KG1 (cell line): Measurements from ENCODE around the gene PBX2.
"Not testable (repeated sequence)": the region's sequence is repeated elsewhere in the genome, so short reads cannot be mapped to it uniquely, and the experiment has no call there.

Experiments
- DNase-seq: peaks from one replicate; lab custom pipeline; 2025; lab: John Stamatoyannopoulos, UW

PBX2 gene

DNA sequence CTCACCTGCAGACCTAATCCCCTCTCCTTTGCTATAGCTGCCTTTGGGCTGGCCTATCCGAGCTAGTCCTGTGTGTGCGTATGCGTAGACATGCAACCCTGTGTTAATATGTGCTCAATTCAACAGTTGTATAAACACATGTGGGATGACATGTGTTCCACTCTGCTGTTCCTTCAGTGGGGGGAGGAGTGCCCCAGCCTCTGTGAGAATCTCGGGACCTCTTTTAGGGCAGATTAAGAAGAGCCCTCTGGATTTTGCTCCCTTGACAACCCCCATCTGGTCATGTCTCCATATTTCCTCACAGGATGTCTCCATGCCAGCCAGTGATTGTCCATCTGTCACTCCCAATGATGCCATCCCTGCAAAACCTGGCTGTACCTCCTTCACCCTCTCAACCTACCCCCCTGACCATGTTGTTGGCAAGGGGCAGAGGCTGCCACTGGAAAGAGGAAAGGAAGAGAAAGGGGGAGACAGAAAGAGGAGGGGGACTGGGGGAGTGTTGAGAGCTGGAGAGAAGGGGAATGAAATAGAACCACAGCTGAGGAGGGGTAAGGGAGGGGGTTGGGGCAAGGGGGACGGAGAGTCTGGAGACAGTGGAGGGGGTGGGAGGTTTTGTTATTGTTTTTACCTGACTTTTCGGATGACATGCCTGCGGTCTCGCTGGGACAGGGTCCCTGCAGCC is 38.7 kb downstream of the PBX2 start:
- DNase-seq: no peak

DNA sequence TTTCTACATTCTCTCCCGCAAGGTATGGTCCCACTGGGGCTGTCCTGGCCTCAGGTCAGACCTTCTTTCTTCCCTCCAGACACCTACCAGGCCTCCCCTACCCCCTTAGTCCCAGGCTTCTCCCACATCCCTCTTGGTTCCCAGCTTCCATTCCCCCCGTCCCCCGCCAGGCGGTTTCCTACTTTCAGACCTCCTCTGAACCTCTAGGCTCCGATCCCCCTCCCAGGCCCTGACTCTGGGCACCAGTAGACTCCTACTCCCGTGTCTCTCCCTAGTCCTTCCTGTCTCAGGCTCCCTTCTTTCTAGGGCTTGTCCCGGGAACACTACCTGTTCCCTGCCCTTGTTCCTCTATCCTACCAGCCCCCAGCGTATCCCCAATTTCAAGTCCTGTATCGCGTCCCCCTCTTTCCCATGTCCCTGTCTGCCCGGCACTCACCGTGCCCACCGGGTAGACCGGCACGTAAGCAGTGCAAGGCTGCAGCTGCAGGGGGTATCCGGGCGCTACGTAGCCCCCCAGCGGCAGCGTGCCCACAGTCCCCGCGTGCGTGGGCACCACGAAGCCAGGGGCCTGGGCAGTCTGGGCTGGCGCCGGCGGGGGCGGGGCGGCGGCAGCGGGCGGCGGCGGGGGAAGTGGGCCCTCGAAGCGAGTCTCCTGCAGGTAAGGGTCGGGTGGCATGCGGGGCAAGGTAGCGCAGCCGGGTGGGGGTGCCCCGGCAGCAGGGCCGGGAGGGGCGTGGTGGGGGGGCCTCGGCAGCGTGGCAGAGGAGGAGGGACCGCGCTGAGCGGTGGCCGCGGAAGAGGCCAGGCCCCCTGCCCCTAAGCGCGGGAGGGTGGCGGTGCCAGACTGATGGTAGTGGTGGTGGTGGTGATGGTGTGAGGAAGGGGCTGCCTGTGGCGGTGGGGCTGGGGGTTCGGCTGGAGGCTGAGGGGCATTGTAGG is 39.8 kb downstream of the PBX2 start:
- DNase-seq: no peak

DNA sequence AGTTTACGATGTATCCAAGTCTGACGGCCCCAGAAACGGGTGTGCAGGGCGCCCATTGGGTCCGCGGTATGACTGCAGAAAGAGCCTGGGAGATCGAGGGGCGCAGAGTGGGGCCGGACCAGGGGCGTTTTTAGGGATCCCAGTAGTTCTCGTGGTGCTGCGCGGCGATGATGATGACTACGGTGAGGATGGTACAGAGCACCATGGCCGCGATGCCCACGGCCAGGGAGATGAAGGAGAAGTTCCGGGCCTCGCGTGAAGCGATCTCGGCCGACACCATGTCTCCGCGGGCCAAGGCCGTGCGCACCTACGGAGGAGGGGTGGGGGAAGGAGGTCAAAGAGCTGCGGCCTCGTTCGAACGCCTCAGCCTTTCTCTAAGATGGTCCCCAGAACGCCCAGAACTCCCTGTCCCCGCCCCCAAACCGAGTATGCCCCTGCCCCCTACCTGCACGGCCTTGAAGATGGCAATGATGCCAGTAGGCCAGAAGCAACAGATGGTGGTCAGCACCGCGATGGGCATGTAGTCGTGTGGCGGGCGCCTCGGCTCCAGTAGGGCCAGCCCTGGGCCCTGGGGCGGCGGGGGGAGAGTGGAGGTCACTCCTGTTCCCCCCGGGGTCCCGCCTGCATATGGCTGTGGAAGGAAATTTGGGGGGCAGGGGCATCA is 40.8 kb downstream of the PBX2 start:
- no peak for DNase-seq

DNA sequence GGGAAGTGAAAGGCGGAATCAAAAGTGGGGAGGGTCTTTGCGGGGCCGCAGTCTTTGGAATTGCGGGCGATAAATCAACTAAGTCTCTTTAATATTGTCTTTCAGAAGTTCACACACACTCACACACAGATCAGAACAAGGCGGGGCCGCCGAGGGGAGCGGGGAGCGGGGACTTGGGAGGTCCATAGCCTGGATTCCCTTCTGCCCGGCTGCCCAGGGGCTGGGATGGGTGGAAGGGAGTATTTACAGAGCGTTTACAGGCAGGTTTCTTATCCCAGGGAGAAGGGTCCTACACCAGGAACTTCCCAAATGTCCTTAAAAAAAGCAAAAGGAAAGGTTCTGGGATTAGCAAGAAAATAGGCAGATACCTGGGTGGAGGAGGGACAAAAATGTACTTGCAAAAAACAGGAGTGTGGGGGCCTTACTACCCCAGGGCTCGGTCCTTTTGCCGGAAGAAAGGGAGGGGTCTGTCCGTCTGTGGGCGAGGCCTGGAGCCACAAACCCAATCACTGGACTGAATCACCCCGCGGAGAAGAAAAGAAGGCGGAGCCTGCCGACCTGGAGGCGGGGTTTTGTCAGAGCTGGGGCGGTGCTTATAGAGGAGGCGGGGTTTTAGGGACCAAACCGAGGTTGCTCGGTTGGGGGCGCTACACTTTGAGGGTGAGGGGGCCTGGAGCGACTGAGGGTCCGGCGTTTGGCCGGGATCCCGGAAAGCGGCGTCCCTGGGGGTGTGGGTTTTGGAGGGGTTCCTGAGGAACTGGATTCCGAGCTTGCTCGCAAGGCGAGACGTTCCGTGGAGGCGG is 41.5 kb downstream of the PBX2 start:
- DNase-seq: no peak

DNA sequence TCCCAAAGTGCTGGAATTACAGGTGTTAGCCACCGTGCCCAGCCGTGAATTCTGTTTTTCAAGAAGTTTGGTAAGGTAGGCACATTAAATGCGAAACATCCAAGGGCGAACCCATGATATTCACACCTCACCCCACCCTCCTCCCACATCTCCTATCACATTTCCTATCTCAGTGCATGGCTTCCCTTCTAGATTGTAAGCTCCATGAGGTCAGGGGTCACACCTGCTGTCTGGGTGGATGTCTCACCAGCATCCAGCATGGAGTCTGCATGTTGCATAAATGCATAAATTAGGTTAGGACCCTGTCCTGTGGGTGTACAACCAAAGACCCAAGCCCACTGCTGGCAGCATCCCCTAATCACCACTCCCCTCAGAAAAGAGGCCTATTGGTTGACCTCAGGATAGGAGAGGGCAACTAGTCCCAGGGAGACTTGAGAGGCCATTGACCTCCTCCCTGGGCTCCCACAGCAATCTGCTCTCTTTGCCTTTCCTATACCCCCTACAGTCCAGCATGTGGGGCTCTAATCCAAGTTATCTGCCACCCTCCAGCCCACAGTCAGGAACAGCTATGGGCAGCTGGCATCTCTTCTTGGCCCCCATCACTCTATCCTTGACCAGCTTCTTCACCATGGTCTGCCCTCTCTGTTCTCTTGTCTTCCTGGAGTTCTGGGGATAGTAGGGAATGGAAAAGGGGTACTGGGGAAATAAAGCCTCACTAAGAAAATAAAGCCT is 42.4 kb downstream of the PBX2 start:
- DNase-seq: no peak

DNA sequence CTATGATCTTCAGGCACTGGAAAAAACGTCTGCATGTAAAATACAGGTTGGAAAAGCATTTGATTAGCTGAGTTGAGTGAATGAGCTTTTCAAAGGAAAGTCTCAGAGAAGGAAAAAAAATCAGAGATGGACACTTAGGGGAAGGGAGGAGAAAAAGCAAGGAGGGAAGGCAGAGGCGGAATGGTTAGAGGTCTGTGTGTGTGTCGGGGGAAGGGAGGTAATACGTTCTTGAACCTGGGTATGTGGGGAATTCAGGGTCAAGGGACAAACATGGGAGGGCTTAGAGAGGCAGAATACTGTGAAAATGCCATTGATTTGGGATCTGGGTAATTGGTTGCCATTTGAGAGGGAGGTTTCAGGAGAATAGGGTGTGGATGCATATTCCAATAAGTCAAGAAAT is 43.3 kb downstream of the PBX2 start:
- DNase-seq: no peak

DNA sequence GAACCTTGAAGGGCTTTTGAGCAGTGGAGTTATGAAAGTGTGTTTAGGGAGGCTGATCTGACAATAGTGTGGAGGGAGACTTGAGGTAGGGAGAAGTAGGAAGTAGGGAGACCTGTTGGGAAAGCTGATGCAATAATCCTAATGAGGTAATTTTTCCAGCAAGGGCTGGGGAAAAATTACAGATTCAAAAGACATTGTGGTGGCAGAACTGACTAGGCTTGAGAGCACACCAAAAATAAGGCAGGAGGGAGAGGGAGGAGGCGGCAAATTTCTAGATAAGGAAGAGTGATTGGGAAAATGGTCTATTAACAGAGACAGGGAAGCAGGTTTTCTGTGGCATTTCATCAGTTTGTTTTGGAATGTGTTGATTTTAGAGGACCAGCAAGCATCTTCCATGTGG is 43.7 kb downstream of the PBX2 start:
- DNase-seq: no peak

DNA sequence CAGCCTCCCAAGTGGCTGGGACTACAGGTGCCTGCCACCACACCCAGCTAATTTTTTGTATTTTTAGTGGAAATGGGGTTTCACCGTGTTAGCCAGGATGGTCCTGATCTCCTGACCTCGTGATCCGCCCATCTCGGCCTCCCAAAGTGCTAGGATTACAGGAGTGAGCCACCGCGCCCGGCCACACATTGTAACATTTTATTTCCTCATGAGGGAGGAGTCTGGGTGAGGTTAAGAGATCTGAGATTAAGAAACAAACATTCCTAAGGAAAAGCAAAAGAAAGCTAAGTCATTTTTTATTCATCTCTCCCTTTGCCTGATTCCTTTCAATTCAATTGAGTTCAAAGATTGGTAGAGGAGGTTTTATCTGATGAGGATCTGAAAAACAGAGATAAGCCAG is 45.8 kb downstream of the PBX2 start:
- DNase-seq: not testable (repeated sequence)

DNA sequence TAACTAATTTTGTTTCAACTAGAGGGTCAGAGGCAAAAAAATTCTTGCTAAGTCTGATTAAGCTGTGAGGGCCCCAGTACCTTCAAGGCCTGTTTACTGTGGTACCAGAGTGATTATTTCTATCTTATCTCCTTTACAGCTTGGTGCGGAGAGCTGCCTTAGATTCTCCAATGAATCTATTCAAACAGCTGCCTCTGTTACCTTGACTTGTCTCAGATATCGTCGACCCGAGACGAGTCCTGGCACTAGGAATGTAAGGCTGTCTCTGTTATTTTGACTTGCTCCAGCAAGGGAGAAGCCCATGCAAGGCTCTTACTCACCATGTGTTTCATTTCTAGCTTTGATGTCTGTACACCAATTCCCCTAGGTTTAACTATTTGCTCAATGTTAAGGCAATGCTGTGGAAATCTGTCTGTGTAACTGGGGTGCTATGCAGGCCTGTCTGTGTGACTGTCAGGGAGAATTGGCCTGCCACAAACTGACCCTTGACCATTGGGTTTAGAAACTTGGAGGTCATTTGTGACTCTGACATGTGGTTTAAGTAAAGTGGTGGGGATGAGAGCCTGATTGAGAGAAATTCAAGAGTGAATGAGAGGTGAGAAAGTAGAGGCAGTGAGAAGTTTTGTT is 49.5 kb downstream of the PBX2 start:
- DNase-seq: no peak

DNA sequence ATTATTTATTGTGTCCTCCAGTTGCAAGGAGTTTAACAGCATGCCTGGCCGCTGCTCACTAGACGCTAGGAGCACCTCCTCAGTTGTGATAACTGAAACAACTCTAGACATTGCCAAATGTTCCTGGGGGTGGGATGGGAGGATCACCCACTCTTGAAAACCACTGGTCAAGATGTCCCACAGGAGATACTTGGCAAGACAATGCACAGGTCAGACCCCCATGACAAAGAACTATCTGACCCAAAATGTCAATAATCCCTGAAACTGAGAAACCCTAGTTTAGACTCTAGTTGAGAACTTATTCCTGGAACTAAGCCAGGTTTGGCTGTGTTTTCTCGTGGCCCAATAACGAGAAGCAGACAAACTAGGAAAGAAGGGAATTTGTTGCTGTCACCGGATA is 50.4 kb downstream of the PBX2 start:
- DNase-seq: no peak

DNA sequence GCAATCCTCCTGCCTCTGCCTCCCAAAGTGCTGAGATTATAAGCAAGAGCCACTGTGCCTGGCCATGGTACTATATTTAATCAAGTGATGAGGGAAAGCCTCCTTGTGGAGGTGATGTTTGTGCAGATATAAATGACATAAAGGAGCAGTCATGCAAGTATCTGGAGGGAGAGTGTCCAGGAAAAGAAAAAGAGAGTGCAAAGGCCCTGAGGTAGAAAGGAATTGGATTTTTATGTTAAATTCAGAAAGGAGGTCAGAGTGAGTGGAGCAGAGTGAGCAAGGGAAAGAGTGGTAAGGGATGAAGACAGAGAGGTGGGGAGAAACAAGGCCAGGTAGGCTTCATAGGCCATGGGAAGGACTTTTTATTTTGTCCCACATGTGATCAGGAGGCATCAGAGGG is 52.5 kb downstream of the PBX2 start:
- DNase-seq: no peak
